DMS153 treated with DMSO at 0.1 percent for 48 hours (cell line): Measurements from ENCODE around the gene PSMD4.
"Not testable (repeated sequence)": the region's sequence is repeated elsewhere in the genome, so short reads cannot be mapped to it uniquely, and the experiment has no call there.

ENCODE experiments used
- DNase-seq: peaks from one replicate; lab custom pipeline; 2025; ENCODE audit not compliant: unreplicated experiment; lab: John Stamatoyannopoulos, UW

Gene PSMD4

GRCh38 chr1:151254217-151255213 is at the start of gene PSMD4:
Gene PSMD4 (plus strand): TSS chr1:151254734. CDS start chr1:151254783, 49 bp downstream.
- DNase-seq = peak; percentile 98

DNA sequence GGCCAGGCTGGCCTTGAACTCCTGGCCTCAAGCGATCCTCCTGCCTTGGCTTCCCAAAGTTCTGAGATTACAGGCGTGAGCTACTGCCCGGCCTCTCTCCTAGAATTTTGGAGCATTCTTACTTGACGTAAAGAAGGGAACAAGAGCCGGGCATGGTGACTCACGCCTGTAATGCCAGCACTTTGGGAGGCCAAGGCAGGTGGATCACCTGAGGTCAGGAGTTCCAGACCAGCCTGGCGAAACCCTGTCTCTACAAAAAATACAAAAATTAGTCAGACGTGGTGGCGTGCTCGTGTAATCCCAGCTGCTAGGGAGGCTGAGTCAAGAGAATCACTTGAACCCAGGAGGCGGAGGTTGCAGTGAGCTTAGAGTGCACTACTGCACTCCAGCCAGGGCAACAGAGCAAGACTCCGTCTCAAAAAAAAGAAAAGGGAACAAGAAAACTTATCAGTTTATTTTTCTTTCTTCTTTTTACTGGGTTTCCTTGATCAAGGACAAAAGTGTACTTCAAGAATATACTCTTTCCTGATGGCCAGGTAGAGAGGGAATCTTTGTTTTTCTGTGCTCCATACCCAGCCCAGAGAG is 49.1 kb upstream of the PSMD4 start:
- not testable (repeated sequence) for DNase-seq

DNA sequence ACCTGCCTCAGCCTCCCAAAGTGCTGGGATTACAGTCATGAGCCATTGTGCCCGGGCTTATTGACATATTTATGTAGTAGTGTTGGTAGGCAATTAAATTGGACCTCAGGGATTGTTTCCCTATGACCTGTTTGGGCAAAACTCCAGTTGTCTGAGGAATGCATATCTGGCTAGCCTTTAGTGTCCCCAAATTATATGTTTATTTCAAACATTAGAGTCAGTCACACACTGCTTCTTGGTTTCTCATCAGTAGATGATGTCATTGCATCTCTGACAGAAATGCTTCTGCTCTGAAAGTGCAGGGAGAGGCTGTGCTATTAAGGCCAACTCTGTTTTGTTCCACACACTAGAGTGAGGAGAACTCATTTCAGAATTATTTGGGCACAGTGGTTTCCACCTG is 43.7 kb upstream of the PSMD4 start:
- no peak for DNase-seq

GRCh38 chr1:151211972-151212705 is 42.4 kb upstream of the PSMD4 start:
- DNase-seq = no peak

DNA sequence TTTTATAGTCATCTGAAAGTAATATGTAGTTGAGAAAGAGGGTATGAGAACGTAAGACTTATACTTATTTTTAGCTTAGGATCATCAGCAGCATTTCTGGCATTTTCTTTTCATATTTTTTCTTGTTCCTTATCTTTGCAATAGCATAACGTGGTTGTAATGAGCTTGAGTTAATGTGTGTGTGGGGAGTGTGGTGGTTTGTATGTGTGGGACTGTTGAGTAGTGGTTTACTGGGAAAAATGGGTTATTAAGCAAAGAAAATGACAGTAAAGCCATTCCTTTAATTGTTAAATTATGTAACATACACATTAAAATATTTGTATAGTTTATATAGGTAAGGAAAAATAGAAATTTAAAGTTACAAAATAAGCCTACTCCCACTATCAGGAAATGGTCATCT is 41.0 kb upstream of the PSMD4 start:
- no peak for DNase-seq

GRCh38 chr1:151221616-151222015 is 32.9 kb upstream of the PSMD4 start:
- no peak for DNase-seq

GRCh38 chr1:151222130-151222529 is 32.4 kb upstream of the PSMD4 start:
- no peak for DNase-seq

DNA sequence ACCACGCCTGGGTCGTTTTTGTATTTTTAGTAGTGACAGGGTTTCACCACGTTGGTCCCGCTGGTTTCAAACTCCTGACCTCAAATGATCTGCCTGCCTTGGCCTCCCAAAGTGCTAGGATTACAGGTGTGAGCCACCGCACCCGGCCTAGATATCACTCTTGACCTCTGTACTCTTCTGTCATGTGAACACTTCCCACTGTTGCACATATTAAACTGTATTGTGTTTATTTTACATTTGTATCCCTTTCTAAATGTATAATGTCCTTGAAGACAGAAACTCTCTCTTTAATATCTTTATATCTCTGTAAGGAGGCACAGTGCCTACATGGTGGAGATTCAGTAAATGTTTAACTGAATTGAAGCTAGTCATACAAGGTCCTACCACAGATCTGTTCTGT is 19.3 kb upstream of the PSMD4 start:
- DNase-seq = no peak

DNA sequence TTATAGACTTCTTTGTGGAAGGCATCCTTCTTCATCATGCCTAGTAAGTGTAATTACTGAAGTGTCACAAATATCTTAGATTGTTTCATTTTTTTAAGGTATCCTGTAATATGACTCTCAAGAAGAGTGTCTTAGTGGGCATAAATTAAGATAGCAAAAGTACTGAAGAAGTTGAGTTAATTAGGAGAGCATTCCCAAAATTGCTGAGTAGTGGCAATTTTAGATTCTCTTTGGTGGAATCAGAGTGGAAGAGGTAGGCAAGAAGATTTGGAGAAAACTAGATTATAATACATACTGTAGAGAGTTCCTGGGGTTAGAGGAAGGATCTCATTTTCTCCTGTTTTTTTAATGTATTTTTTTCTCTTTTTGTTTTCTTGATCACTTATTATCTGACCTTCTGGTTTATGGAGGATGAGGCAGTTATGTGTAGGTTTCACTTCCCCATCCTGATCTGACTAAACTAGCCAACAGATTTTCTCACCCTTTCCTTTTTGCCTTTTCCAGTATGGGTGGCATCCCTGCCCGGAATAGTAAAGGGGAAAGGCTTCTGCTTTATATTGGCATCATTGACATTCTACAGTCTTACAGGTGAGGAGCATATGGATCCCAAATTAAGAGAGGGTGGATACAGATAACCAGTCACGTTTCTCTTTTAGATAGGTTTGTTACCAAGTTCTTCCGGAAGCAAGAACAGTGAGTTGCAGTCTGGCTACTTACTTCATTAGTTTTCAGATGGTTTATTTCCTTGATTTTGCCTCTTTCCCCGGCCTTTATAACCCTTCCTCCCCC is 16.7 kb upstream of the PSMD4 start:
- DNase-seq = no peak

DNA sequence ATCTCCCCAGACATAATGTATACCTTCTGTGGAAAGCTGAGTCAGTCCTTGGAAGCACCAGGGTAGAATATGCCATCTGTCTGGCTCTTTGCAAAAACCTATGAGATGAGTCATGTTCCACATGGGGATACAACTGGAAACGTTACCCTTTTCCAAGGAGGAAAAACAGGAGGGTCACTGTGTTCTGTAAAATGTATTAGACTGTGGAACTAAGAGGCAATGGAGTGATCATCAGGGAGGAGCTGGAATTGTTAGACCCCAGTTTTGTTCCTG is 16.1 kb upstream of the PSMD4 start:
- no peak for DNase-seq

GRCh38 chr1:151242442-151242841 is 12.1 kb upstream of the PSMD4 start:
- DNase-seq = no peak

DNA sequence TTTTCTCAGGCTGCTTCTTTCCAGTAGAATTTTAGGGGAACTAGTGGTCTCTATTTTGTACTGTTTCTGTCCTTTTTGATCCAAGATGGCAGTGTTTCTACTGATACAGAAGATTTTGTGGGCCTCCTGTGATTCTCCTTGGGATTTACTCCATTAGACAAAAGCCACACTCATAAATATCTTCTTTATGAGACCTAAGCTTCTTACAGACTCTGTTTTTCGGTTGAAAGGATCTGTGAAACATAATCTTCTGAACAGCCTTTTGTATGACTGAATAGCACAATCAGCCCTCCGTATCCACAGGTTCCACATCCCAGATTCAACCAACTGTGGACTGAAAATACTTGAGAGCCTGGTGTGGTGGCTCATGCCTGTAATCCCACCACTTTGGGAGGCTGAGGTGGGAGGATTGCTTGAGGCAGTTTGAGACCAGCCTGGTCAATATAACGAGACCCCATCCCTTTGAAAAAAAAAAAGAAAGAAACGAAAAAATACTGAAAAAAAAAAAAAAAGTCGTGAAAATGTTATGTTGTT is 10.8 kb upstream of the PSMD4 start:
- DNase-seq = no peak

DNA sequence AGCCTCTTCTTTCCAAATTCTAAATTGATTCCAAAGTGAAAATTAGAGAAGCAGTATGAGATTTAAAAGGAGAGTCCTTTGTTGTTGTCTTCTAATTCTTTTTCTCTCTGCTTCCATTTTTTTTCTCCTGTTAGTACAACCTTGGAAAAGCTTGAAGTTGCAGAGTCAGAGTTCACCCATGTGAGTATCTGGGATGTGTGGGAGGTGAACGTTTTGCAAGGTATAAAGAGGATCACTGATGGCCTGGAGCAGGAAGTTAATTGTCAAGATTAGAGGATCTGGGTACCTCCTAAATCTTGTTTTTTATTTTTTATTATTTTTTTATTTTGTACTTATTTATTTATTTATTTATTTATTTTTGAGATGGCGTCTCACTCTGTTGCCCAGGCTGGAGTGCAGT is 7.7 kb upstream of the PSMD4 start:
- no peak for DNase-seq

DNA sequence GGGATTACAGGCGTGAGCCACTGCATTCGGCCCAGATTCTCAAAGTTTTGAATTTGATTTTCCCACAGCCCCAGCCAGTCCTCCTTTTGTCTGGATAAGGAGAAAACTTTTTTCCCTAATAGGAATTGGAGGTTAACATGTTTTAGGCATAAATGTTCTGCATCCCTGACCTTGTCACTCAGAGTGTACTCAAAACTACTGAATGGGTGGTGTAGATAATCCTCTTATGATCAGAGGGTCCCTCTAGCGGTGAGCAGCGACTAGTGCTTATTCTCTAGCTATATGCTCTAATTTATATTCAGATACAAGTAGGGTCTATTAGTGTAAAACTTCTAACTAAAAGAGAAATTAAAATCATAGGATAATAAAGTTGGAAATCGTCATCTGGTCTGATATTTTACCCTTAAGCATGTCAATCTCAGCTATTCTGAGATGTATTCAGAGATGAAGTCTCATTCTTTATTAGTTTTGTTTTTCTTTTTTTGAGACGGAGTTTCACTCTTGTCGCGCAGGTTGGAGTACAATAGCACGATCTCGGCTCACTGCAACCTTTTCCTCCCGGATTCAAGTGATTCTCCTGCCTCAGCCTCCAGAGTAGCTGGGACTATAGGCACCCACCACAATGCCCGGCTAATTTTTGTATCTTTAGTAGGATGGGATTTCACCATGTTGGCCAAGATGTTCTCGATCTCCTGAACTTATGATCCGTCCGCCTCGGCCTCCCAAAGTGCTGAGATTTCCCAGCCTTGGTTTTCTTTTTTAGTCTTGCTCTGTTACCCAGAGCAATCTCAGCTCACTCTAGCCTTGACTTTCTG is 2.7 kb upstream of the PSMD4 start:
- DNase-seq = peak; percentile 83

- no peak for DNase-seq
These were observed 847 bp downstream of the PSMD4 start for GRCh38 chr1:151255381-151255780.

DNA sequence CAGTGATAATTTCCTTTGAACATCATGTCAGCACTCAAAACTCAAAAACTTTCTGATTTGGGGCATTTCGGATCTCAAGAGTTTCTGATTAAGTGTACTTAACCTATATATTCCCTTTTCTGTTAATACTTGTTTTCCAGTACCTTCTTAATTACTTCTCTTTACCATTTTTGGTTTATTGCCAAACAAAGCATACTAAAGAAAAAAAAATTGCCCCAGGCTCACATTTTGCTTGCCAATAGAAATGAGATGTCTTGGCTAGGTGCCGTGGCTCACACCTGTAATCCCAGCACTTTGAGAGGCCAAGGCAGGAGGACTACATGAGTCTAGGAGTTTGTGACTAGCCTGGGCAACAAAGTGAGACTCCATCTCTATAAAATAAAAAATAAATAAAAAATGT is 4.8 kb downstream of the PSMD4 start:
- no peak for DNase-seq

GRCh38 chr1:151265446-151266236 is 11.1 kb downstream of the PSMD4 start:
- no peak for DNase-seq

- DNase-seq = no peak
These were observed 11.8 kb downstream of the PSMD4 start for GRCh38 chr1:151266315-151266714.

DNA sequence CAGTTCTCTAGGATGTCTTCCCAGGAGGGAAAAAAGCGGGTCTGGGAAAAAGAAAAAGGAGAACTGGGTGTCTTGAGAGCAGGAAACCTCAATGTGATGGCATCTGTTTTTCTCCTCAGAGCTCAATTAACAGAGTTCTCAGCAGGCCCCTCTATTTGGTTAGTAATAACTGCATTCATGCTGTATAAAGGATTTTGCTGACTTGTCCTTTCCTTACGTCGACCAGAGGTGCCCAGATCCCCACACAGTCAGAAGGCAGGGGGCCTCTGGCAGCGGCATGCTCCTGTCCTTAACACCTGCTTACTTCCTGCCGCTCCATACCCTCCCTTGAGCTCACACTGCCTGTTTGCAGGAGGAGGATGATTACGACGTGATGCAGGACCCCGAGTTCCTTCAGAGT is 12.3 kb downstream of the PSMD4 start:
- no peak for DNase-seq
